Stimulated activated CD4-positive, alpha-beta T cell treated with anti-CD3 and anti-CD28 coated beads, Interleukin-1b, Interleukin-23, amount 100 ng/mL, for 24 hours (primary cell): ENCODE measurements around the gene SYF2.

Source experiments
- DNase-seq, 4 experiments: peaks; one replicate each; pipeline ENCODE4 v3.0.0-alpha.2; 2020; ENCODE audit warnings: low read depth in 4 of 4, low spot score in 1 of 4

SYF2 gene

DNA sequence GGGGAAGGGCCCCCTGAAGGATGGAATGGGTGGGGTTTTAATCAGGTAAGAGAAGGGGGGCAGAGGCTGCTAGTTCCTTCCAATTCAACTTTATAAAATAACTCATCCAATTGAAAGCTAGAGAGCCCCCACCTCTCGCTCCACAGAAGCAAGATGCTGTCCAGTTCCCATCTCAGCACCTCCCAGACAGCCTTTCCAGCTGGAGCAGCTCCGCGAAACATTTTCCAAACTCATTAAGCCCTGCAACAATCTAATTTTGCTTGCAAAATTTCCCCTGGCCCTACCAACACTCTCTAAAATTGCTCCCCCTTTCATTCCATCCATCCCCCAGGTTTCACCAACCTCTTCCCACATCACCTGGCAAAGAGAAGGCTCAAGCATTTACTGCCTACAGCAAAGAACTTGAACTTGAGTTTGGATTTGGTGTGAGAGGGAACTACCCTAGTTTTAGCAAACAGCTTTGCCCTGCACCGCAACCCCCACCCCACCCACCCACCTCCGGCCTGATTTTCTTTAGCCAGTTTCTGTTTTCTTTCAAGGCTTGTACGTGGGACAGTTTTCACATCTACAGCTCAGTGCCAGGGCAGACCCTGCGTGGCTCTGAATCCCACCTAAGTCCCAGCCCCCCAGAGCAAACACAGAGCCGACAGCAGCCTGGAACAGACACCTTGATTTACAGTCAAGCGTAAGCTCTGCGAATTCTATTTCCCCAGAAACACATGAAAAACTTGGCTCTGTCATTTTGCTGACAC lies 46.7 kb downstream of the SYF2 start:
- no peak for DNase-seq

- no peak for DNase-seq
Observed at GRCh38 chr1:25184001-25184762, 48.1 kb downstream of the SYF2 start.

- no peak for DNase-seq
Observed at GRCh38 chr1:25183126-25183980, 48.9 kb downstream of the SYF2 start.

DNA sequence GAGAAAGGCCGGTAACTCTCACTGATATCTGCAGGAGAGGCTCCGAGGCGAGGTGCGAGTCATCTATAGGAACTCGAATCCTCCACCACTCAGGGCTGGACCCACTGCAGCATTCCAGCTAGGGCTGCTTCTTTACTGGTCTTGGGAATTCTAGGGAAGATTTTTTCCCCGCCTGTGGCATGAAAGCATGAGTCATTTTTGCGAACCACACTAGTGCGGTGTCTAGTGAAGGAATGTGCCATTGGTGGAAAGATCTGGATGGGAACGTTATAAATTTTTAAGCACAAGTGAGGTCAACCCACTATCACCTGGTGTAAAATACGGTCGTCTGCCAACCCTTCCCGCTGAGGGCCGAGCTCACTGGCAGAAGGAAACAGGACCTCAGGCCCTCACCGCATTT lies 49.7 kb downstream of the SYF2 start:
- DNase-seq = no peak

- DNase-seq = no peak
Observed at GRCh38 chr1:25180996-25181395, 51.3 kb downstream of the SYF2 start.

DNA sequence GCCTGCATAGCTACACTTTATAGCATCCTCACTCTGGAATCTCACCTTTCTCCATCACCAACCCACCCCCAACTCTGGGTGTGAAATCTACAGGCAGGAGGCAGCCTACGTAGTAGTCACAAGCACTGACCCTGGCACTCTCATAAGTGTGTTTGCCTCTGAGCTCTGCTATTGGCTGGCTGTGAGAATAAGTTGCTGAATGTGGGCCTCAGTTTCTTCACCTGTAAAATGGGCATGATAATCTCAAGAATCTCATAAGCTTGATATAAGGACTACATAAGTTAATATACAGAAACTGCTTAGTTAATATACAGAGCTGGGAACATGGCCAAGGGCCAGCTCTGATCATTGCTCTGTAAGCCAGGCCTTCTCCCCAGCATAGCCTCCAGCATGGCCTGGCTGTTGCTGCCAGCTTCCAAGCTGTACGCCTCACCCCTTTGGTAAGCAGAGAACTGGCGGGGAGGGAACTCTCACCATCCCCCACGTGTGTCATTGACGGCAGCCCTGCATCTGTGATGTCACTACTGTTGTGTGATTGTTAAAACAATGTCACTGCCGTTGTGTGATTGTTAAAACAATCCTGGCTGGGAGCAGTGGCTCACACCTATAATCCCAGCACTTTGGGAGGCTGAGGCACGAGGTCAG lies 53.3 kb downstream of the SYF2 start:
- DNase-seq = no peak

DNA sequence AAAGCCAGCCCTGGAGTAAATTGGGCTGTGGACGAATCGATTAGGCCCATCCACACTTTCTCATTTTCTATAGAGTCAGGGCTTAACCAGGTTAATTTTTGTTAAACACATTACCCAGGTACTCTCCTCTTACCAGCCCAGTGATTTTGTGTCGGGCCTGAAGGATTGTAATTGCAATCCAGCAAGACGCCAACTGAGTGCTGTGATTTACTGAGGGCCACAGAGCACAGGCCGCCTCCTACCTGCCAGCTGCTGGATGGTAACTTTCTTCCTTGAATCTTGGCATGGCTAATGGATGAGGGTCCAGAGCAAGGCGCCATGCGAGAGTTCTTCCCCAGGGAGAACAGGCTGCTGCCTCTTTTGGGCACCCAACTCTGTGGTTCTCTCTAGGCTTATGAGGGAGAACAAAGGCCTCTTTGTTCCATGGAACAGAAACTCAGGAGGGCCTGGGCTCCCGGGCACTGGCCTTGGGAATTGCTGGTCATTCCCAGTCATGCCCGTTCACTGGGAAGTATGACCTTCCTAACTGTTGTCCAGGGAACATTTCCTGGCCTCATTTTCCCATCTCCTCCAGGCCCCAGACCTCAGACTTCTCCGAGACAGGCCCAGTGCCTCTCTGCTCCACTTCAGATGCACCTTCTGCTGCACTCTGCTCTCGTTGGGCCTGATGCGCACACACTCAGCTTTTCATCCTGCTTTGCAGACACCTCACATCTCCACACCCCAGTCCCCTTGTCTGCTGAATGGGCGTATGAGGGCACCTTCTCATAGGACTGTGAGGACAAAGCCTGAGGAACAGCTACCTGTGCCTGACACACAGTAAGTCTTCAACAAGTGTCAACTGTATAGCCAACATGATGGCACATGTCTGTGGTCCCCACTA lies 57.3 kb downstream of the SYF2 start:
- DNase-seq = no peak

GRCh38 chr1:25174363-25174729 lies 58.0 kb downstream of the SYF2 start:
- DNase-seq = no peak

DNA sequence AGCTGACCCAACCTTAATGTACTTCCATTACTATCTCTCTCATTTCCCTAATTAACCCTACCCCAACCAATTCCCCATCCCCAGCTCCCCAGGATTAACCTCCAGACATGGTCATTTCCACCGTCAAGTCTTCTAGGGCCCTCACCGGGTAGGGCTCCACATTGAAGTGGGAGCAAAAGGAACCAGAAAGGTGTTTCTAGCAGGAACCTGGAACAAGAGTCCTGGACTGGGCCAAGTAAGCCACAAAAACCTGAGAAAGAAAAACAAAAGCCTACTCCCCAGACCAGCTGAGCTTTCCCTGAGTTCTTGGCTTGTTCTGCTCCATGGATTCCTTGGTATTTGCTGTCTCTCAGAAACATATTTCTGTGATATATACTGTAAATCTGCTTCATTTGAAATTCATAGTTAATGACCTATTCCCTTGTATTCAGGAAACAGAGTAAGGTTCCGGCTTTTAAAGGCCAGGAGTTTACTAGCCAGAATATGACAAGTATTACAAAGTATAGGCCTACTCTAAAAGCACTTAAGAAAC lies 58.4 kb downstream of the SYF2 start:
- no peak for DNase-seq
